ENCODE measurements around the gene CCT8.
A peak's percentile ranks its signal among the peaks of the same experiment; 100 is the strongest.

Gene CCT8, protein sequence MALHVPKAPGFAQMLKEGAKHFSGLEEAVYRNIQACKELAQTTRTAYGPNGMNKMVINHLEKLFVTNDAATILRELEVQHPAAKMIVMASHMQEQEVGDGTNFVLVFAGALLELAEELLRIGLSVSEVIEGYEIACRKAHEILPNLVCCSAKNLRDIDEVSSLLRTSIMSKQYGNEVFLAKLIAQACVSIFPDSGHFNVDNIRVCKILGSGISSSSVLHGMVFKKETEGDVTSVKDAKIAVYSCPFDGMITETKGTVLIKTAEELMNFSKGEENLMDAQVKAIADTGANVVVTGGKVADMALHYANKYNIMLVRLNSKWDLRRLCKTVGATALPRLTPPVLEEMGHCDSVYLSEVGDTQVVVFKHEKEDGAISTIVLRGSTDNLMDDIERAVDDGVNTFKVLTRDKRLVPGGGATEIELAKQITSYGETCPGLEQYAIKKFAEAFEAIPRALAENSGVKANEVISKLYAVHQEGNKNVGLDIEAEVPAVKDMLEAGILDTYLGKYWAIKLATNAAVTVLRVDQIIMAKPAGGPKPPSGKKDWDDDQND

DNA sequence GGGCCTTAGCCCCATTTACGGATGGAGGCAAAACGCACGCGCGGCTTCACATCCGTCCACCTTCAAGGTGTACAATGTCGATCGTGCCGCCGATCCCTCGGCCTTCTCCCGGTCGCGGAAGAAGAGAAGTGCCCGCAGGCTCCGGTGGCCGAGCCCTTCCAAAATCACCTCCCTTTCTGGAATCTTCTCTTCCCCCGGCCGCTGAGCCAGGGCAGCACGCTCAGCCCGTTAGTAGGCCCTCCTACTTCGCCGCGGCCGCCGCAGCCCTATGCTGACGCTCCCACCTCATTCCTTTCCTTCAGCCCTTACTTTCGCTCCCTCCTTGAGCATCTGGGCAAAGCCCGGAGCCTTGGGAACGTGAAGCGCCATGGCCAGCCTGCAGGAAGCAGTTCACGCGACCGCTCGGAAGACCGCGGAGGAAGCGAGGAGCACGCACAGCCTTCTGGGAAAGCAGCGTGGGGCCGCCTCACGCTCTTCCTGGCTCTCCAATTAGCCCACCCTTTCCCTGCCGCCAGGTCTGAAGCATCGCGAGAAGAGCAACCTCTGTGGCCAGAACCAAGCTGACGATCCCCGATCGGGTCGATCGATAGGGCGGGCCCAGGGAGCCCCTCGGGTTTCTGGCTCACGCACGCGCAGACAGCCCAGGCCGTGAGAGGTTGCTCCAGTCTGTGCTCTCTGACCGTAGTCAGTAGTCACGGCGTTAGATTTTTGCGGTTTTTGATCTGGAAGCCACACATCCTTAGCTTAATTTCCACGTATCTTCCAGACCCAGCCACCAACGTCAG is at the start of gene CCT8:
Gene CCT8 (minus strand): TSS at position 427 of the 785 bp plus-strand sequence. CDS start 58 bp downstream, at position 369.
- DNase-seq (ENCODE audit: low spot score) = peak; percentile 99

DNA sequence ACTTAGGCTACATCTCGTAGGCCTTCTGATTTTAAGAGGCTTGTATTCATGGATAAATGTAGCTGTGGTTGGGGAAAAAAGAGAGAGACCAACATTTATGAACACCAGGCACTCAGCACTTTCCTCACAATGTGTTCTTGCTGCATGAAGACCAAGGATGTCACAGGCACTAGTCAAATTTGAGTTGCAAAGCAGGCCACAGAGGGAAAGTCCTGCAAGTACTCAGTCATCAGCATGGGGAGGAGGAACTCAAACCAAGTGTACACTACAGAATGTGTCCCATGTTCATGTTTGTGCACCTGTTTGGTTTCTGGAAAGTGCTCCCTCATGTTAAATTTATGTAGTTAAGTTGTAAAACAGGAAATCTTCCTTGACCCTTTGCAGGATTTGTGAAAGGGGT is 48.3 kb upstream of the CCT8 start:
- no peak for DNase-seq (ENCODE audit: low spot score)

DNA sequence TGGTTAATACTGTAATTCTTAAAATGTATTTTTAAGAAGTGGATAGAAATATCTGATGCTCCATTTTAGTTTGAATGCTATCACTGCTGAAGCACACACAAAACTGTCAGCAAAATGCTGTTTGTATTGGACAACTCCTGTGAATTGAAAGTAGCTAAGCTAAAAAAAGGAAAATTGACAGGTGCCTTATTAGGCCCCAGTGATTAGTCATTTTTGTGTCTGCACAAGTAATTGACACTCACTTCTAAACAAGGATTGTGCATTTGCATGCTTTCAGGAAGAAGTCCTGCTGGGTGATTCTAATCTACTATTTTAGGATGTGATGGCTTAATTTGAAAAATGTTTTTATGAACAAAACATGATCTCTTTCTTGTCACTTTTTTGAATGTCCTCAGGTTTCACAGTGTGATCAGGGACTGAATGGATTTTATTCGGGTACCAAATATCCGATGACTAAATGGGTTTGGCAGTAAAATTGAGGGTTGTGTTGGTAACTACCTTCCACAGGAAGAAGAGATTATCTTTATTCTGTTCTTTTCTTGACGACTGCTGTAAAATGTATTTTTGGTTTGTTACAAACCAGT is 44.0 kb upstream of the CCT8 start:
- no peak for DNase-seq (ENCODE audit: low spot score)

DNA sequence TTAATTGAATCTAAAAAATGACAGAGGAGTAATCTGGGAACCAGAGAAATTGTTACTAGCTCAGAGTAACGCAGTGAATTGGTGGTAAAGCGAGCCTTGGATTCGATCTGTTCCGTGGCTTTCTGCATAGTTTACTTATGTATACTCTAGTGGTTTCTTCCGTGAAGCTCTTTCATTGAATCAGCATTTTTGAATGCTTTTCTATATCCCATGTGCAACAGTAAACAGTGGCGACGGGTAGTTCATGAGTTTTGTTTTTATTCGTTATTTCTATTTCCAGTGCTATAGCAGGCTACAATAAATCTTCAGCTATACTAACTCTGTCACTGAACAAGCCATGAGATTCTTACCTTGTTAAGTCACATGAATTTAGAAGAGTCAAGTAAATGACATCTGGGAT is 42.5 kb upstream of the CCT8 start:
- DNase-seq (ENCODE audit: low spot score) = no peak

GRCh38 chr21:29114765-29115500 is 41.5 kb upstream of the CCT8 start:
- DNase-seq (ENCODE audit: low spot score) = no peak

DNA sequence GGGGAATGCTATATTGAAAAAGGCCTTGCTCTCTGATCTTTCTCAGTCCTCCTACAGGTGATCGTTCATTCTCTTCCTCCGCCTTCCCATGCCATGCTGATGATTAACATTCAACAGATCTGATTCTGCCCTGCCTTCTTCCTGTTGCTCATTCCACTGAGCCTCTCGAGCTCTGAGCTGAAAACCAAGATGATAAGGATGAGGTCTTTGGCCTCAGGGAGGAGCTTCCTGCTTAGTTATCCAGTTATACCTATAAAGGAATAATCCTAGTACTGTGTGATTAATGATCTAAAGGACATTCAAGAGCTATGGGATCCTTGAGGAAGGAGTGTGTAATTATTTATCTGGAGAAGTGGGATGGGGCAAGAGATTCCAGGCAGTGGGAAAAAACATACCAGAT is 31.8 kb upstream of the CCT8 start:
- no peak for DNase-seq (ENCODE audit: low spot score)

- DNase-seq (ENCODE audit: low spot score) = no peak
Observed at GRCh38 chr21:29104239-29104708, 30.8 kb upstream of the CCT8 start.

GRCh38 chr21:29102791-29103257 is 29.4 kb upstream of the CCT8 start:
- DNase-seq (ENCODE audit: low spot score) = no peak

DNA sequence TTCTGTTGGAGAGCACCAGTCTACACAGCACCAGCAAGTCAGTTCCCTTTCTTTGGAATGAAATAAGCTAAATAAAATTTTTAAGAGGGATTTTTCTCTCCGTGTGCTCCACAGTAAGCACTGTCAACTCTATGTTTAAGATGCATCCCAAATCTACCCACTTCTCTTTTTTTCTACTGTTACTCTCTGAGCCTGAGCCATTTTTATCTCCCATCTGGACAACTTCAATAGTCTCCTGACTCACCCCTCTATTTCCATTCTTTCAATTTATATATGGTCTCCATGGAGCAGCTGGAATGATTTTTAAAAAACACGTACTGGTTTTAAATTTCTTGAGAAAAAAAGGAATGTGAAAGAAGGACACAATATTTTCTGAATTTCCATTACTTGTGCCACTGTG is 24.7 kb upstream of the CCT8 start:
- no peak for DNase-seq (ENCODE audit: low spot score)

DNA sequence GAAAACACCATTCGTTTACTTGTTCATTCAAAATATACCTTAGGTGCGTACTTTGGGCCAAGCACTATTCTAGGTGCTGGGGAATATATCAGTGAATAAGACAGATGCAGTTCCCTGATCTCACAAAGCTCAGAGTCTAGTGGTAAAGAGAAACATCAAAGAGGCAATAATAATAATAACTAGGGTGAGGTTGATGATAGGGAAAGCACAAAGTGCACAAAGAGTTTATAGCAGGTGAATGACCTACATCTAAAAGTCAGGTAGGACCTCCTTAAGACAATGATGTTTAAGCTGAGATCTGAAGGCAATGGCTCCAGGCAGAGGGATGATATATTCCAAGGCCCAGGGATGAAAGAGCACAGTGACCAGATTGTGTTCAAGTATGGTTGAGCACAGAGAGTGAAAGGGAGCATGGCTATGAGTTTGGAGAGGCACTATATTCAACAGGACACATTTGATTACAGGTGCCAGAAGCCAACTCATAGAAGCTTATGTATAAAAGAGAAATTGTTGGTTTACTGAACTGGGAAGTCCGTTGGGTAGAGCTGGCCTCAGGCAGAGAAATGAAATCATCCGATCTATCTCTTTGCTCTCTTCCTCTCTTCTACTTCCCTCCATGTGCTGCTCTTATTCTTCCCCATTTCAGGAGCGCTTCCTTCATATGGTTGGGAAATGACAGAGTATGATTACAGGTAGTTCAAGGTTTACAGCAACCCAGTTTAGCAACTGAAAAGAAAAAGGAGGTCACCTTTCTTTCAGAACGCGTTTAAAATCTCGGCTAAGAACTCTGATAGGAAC is 23.0 kb upstream of the CCT8 start:
- DNase-seq (ENCODE audit: low spot score) = no peak

DNA sequence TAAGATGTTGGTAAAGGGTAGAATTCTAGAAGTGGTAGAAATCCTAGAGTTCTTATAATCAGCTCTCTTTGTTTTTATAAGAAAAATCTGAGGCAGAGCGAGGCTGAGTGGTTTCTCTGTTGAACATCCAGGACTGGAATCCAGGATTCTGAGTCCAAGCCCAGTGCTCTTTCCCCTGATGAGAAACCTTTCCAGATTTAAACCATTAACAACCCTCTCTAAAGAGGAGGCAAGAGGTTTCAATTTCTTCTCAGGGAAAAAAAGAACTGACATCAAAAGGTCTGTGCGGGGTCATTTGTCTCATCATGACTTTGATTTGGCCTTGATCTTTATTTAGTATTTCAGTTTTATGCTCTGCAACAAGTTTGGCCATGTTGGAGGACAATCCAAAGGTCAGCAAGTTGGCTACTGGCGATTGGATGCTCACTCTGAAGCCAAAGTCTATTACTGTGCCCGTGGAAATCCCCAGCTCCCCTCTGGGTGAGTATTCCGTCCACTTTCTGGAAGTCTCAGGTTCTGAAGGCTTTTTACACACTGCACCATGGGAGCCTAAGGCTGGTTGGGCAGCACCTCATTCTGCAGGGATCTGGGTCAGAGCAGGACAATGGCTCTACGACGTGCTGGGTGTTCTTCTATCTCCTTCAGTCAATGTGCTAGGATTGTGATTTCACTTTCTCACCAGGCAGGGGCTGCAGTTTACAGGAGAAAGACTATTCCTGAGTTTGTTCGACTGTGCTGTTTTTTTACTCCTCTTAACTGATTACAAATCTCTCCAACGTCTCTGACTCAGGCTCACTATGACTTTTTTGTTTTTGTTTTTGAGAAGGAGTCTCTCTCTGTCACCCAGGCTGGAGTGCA is 18.9 kb upstream of the CCT8 start:
- DNase-seq (ENCODE audit: low spot score) = no peak

GRCh38 chr21:29091033-29091432 is 17.6 kb upstream of the CCT8 start:
- DNase-seq (ENCODE audit: low spot score) = no peak

- DNase-seq (ENCODE audit: low spot score) = no peak
Observed at GRCh38 chr21:29085106-29085752, 11.8 kb upstream of the CCT8 start.

DNA sequence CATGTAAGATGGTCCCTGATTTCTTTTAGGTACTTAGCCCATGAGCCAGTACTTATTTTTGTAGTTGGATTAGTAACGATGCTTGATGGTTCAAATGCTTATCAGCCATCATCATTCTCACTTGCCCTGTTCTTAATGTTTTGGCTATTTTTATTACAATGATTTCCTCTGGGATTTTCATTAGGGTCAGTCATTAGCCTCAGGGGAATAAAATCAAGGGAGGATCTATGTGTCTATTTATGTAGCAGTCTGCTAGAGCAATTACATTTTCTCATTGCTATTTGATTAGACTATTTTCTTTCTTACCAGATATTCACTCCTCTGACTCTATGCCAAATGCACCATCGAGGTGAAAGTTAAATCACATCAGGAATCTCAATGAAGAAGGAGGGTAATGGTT is 10.9 kb upstream of the CCT8 start:
- no peak for DNase-seq (ENCODE audit: low spot score)

- no peak for DNase-seq (ENCODE audit: low spot score)
Observed at GRCh38 chr21:29083306-29083705, 9.9 kb upstream of the CCT8 start.

- no peak for DNase-seq (ENCODE audit: low spot score)
Observed at GRCh38 chr21:29082046-29082815, 8.8 kb upstream of the CCT8 start.

DNA sequence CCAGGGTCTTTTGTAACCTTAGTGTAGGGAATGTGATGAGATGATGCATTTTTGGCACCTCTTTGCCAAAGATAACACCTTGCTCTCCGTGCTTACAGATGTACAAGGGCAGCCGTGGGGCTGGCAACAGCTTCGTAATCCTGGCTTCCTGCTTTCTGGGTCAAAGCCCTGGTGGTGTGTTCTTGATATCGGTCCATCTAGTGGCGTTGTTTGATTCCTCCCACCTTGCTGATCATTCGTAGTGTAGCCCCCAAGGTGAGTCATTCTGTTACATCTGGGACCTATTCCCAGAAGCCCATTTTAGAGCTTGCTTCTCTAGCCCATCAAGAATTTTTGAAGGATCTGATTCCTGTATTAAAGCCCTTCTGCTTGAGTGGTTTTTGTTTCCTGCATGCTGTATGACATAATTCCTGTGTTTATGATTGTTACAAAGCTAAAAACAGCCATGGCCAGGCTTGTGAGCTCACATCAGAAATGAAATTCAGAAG is 7.0 kb upstream of the CCT8 start:
- DNase-seq (ENCODE audit: low spot score) = peak; percentile 38
